GM18520 (cell line): ENCODE results near the gene ZBED1.
"Not testable (repeated sequence)": the region's sequence is repeated elsewhere in the genome, so short reads cannot be mapped to it uniquely, and the experiment has no call there.

Source experiments
- ATAC-seq: cut with Tn5 transposase; IDR thresholded peaks from one replicate; pipeline ENCODE4 v1.9.1; 2021; ENCODE audit not compliant: unreplicated experiment

ZBED1 gene

DNA sequence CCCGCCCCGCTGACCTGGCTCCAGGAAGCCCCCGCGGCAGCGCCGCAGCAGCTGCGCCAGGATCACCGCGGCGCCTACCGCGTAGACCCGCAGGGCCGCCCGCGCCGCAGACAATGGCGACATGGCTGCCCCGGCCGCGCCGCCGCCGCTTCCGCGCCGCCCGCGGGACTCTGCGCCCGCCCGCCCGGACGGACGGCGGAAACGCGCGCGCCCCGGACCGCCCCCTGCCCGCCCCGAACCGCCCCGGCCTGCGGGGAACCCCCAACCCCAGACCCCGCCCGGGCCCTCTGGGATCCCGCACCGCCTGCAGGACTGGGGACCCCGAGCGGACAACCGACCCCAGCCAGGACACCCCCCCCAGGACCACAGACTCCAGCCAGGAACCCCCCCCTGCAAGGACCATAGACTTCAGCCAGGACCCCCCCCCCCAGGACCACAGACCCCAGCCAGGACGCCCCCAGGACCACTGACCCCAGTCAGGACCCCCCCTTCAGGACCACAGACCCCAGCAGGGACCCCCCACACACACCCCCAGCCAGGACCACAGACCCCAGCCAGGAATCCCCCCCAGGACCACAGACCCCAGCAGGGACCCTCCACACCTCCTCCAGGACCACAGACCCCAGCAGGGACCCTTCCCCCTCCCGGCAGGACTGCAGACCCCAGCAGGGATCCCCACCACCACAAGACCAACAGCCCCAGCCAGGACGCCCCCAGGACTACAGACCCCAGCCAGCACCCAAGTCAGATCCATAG lies at the start of gene ZBED1, which contains the start of gene DHRSX:
TSS of gene ZBED1 (minus strand) at position 174 of the 756 bp plus-strand sequence. CDS start 10,257 bp downstream, outside the sequence.
TSS of gene DHRSX (minus strand) at position 174 of the 756 bp plus-strand sequence. CDS start at position 123, 51 bp downstream.
- ATAC-seq: no peak

GRCh38 chrX:2549876-2550275 lies 49.1 kb upstream of the ZBED1 start:
- no peak for ATAC-seq

DNA sequence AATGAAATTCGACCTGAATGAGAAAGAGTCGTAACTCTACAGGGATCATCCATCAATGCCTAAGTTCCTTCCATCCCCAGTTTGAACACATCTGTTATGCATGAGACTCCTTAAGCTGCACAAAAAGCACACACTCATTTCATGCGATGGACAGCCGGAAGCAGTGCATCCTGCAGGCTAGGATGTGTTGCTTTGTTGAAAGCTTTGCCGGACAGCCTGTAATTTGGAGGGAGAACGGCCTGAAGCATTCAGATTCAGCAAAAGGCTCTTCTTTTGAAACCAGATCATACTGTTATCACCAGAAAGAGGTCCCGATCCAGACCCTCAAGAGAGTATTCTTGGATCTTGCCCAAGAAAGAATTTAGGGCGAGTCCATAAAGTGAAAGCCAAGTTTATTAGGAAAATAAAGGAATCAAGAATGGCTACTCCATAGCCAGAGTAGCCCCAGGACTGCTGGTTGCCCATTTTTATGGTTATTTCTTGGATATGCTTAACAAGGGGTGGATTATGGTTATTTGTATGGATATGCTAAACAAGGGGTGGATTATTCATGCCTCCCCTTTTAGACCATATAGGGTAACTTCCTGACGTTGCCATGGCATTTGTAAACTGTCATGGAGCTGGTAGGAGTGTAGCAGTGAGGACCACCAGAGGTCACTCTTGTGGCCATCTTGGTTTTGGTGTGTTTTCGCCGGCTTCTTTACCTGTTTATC lies 48.1 kb upstream of the ZBED1 start:
- no peak for ATAC-seq

DNA sequence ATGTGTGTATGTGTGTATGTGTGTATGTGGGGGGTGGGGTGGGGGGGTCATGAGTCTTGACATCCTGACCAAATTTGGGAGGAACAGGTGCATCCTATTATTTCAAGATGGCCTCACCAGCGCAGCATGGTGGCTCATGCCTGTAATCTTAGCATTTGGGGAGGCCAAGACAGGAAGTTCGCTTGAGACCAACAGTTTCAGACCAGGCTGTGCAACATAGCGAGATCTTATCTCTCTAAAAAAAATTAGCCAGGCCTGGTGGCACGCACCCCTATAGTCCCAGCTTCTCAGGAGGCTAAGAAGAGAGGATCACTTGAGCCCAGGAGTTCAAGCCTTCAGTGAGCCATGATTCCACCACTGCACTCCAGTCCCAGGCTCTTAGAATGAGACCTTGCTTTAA lies 47.0 kb upstream of the ZBED1 start:
- ATAC-seq: no peak

GRCh38 chrX:2546496-2546895 lies 45.7 kb upstream of the ZBED1 start:
- no peak for ATAC-seq

DNA sequence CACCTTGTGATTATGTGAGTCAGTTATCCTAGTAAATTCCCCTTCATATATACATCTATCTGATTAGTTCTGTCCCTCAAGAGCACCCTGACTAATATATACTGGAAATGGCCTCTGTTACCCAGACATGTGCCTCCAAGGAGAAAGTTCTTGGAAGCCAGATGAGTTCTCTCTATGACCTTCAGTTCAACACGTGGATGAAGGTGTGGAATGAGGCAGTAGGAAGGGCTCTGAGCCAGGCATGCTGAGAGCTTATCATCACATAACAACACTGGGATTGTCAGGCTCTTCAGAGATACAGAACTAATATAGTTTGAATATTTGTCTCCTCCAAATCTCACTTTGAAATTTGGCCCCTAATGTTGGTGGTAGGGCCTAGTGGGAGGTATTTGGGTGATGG lies 44.4 kb upstream of the ZBED1 start:
- no peak for ATAC-seq

GRCh38 chrX:2542826-2543521 lies 42.2 kb upstream of the ZBED1 start:
- ATAC-seq: no peak

GRCh38 chrX:2541603-2542002 lies 40.8 kb upstream of the ZBED1 start:
- ATAC-seq: no peak

DNA sequence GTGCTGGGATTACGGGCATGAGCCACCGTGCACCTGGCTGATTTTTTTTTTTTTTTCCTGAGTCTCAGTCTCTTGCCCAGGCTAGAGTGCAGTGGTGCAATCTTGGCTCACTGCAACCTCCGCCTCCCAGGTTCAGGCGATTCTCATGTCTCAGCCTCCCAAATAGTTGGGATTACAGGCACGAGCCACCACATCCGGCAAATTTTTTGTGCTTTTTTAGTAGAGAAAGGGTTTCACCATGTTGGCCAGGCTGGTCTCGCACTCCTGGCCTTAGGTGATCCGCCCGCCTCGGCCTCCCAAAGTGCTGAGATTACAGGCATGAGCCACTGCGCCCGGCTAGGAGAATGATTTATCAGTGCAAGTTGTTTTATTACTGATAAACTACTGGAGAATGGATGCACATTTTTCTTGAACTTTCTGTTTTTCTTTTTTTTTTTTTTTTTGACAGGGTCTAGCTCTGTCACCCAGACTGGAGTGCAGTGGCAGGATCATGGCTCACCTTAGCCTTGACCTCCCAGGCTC lies 39.7 kb upstream of the ZBED1 start:
- no peak for ATAC-seq

GRCh38 chrX:2539586-2539985 lies 38.8 kb upstream of the ZBED1 start:
- ATAC-seq: no peak

GRCh38 chrX:2538031-2538757 lies 37.4 kb upstream of the ZBED1 start:
- no peak for ATAC-seq

DNA sequence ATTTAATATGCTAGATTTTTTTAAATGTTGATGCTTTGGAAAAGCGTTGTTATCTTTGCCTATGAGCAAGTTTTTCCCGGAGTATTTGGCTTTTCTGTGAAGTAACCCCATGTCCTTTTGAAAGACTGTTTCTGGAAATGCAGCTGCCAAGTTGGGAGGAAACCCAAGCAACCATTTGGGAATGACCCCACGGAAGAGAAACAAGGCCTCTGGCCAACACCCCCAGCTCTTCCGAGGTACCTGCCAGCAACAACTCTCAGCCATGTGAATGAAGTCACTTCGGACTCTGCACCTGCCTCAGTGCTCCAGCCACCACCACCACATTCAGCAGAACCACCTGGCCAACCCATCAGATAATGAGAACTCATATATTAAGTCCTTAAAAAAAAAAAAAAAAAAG lies 36.2 kb upstream of the ZBED1 start:
- no peak for ATAC-seq

DNA sequence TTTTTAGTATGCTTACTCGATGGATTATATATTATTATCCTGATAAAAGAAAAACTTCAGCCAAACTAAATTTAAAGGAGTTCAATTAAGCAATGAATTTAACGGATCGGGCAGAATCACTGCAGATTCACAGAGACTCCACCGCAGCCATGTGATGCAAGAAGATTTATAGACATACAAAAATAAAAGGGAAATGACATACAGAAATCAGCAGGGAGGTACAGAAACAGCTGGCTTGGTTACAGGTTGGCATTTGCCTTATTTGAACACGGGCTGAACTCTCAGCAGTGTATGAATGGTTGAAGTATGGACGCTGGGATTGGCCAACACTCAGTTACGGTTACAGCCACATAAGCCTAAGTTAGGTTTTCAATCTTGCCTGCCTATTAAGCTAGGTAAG lies 35.4 kb upstream of the ZBED1 start:
- ATAC-seq: no peak

- ATAC-seq: not testable (repeated sequence)
Observed at GRCh38 chrX:2534261-2535021, 33.7 kb upstream of the ZBED1 start.

GRCh38 chrX:2533424-2533823 lies 32.6 kb upstream of the ZBED1 start:
- ATAC-seq: no peak

DNA sequence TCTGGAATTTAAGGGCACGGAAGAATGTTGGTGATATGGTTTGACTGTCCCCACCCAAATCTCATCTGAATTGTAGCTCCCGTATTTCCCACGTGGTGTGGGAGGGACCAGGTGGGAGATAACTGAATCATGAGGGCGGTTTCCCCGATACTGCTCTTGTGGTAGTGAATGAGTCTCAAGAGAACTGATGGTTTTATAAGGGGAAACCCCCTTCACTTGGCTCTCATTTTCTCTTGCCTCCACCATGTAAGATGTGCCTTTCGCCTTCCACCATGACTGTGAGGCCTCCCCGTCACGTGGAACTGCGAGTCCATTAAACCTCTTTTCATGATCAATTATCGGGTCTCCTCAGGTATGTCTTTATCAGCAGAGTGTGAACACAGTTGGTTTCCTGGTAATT lies 25.6 kb upstream of the ZBED1 start:
- ATAC-seq: no peak

- no peak for ATAC-seq
Observed at GRCh38 chrX:2523911-2524310, 23.1 kb upstream of the ZBED1 start.

DNA sequence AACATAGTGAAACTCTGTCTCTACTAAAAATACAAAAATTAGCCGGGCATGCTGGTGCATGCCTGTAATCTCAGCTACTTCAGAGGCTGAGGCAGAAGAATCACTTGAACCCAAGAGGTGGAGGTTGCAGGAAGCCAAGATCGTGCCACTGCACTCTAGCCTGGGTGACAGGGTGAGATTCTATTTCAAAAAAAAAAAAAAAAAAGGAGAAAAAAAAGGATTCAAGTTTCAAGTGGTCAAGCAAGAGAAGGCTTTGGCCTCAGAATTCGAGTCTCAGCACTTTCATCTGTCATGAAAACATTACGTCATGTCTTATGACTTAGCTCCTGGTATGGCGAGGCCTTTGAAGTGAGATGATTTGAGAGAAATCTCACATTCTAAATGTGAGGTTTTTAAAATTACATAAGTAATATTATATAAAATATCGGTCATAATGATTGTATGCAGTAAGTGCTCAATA lies 21.2 kb upstream of the ZBED1 start:
- peak; percentile 17 for ATAC-seq

GRCh38 chrX:2521092-2521926 lies 20.5 kb upstream of the ZBED1 start:
- peak; percentile 64 for ATAC-seq
